ENCODE results near the gene ADRB2.
"Not testable (repeated sequence)": the region's sequence is repeated elsewhere in the genome, so short reads cannot be mapped to it uniquely, and the experiment has no call there.

The ADRB2 gene

GRCh38 chr5:148803451-148803850 is 23.0 kb upstream of the ADRB2 start:
- H3K27ac ChIP-seq, H3K4me3 ChIP-seq: not testable (repeated sequence)

- Histone ChIP-seq H3K27ac (no peak overlapping the region), H3K4me3 (no peak overlapping the region)
Observed at GRCh38 chr5:148804393-148804792, 22.0 kb upstream of the ADRB2 start.

DNA sequence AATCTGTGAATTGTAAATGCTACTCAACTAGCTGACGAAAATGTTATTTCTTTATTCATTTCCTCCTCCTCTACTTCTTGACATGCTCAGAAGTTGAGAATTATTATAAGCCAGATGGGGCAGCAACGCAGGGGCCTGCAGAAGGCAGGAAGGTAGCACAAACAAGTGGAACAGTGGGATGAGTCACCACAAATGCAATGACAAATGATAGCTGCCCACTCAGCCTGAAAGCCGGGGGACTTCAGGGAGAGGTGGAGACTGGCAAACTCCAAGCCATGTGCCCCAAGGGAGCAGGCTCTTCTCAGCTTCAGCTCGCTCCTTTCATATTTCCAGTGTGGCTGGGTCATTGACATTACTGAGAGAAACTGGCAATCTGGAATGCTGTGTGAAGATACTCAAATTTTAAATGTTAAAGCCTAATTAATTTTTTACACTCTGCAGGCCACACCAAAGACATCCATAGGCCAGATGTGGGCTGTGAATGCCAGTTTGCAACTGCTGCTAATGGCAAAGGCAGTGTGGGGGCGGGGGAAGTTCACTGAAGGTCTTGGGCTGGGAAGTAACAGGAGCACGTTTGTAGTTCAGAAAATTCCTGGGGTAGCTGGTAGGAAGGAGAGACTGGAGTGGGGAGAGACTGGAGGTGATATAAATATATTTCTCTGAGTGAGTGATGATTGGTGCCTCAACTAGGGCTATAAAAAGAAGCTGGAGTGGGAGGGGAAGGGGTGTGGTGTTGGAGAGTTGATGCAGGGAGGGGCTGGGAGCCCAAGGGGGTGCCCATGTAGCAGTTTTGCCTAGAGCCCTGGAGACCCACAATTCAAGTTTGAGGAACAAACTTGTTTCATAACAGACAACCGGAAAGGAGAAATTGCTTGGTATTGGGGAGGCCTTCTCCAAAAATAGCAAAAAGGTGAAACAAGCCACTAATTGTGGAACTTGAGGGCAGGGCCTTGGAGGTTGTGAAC is 20.8 kb upstream of the ADRB2 start:
- peak overlapping the region in 2 of 21 experiments; percentile 43 to 49 for H3K27ac ChIP-seq
- H3K4me3 ChIP-seq, result no peak overlapping the region

GRCh38 chr5:148806520-148806931 is 19.9 kb upstream of the ADRB2 start:
- Histone ChIP-seq H3K4me3 (no peak overlapping the region), H3K27ac (no peak overlapping the region)

DNA sequence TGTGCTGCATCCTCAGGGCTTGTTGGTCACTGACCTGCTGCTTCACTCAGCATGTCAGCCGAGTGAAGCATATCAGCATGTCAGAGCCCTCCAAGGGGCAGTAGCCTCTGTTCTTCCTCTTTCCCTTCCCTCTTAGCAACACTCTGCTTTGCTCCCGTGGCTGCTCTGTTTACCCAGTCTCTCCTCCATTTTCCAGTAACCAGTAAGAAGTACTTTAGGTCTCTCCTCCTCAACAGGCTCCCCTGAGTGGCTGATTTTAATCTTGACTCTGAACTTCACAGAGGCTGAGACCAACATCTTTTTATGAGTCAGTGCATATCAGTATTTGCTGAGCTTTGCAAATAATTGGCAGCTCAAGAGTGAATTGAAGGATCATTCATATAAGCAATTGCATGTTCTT is 18.6 kb upstream of the ADRB2 start:
- Histone ChIP-seq H3K4me3 (no peak overlapping the region), H3K27ac (peak overlapping the region in 4 of 21 experiments; percentile 4 to 83 (median 44))

GRCh38 chr5:148808864-148809642 is 17.4 kb upstream of the ADRB2 start:
- H3K4me3 ChIP-seq, result peak overlapping the region in 5 of 7 experiments; percentile 0 to 32 (median 17)
- peak overlapping the region in 14 of 21 experiments; percentile 12 to 83 (median 52) for H3K27ac ChIP-seq

DNA sequence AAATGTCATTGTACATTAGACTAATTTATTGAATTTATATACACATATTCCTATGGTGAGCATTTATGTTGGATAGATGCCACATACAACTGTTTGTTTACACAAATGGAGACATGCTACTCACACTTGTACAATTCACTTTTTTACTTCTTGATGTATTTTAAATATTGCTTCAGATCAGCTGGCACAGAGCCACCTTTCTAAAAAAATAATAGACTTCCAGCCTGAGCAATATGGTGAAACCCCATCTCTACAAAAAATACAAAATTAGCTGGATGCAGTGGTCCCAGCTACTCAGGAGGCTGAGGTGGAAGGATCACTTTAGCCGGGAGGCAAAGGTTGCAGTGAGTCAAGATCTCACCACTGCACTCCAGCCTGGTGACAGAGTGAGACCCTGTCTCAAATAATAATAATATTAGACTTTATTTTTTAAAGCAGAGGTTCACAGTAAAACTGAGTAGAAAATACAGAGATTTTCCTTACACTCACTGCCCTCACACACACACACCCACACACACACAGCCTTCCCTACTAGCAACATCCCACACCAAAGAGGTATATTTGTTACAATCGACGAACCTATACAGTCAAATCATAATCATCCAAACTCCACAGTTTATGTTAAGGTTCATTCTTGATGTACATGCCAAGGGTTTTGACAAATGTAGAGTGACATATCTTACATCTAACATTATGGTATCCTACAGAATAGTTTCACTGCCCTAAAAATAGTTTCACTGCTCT is 16.5 kb upstream of the ADRB2 start:
- Histone ChIP-seq H3K4me3 (peak overlapping the region in 4 of 7 experiments; percentile 0 to 32 (median 17)), H3K27ac (peak overlapping the region in 9 of 21 experiments; percentile 1 to 83 (median 52))

DNA sequence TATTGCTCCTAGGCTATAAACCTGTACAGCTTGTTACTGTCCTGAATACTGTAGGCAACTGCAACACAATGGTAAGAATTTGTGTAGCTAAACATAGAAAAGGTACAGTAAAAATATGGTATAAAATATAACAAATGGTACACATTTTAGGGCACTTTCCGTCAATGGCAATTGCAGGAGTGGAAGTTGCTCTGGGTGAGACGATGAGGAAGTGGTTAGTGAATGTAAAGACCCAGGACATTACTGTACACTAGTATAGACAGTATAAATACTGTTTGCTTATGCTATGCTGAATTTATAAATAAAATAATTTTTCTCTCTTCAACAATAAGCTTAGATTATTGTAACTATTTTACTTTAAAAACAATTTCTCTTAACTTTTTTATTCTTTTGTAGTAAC is 15.6 kb upstream of the ADRB2 start:
- no peak overlapping the region for H3K4me3 ChIP-seq
- peak overlapping the region in 2 of 21 experiments; percentile 52 to 83 for H3K27ac ChIP-seq

- Histone ChIP-seq H3K27ac (no peak overlapping the region), H3K4me3 (no peak overlapping the region)
Observed at GRCh38 chr5:148811756-148812155, 14.7 kb upstream of the ADRB2 start.

- H3K27ac ChIP-seq, result no peak overlapping the region
- H3K4me3 ChIP-seq, result no peak overlapping the region
Observed at GRCh38 chr5:148815086-148815485, 11.3 kb upstream of the ADRB2 start.

- Histone ChIP-seq H3K4me3 (no peak overlapping the region), H3K27ac (no peak overlapping the region)
Observed at GRCh38 chr5:148815578-148815977, 10.8 kb upstream of the ADRB2 start.

DNA sequence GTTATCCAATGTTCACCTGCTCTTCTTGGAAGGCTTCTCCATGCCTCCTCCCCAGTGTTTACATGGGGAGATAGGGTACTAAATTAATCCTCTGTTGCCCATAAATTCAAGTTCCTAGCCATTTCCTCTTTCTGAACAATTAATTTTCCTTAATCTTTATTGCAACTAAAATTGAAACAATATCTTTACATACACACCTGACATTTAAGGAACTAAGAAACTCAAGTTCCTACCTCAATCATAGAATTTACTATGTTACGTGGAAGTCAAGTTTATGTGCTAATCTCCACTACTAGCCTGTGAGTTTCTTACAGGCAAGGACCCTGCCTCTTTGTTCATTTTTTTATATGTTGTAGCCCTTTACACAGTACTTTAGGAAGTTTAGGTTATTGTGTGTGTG is 10.1 kb upstream of the ADRB2 start:
- H3K27ac ChIP-seq, result no peak overlapping the region
- no peak overlapping the region for H3K4me3 ChIP-seq

GRCh38 chr5:148816782-148817181 is 9.6 kb upstream of the ADRB2 start:
- H3K4me3 ChIP-seq, result no peak overlapping the region
- H3K27ac ChIP-seq, result no peak overlapping the region

DNA sequence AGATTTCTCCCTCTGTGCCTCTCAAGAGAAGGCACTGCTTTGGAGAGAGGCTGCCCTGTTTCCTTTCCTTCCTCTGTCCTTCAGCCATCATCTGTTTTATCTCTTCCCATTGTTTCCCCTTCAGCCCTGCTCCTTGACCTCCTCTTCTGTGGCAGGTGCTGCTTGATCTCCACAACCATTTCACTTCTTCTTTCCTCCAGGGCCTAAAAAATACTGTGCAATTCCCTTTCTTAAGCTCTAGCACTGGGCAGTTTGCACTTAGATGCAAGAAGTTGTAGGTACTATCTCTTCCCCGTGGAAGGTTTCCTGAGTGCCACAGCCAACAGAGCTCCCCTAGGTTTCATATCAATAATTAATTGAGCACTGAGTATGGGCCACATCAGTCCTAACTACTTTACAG is 8.8 kb upstream of the ADRB2 start:
- no peak overlapping the region for H3K4me3 ChIP-seq
- H3K27ac ChIP-seq, result no peak overlapping the region

- no peak overlapping the region for H3K4me3 ChIP-seq
- no peak overlapping the region for H3K27ac ChIP-seq
Observed at GRCh38 chr5:148820461-148821395, 5.7 kb upstream of the ADRB2 start.

- H3K27ac ChIP-seq, result no peak overlapping the region
Observed at GRCh38 chr5:148823871-148824270, 2.5 kb upstream of the ADRB2 start.

DNA sequence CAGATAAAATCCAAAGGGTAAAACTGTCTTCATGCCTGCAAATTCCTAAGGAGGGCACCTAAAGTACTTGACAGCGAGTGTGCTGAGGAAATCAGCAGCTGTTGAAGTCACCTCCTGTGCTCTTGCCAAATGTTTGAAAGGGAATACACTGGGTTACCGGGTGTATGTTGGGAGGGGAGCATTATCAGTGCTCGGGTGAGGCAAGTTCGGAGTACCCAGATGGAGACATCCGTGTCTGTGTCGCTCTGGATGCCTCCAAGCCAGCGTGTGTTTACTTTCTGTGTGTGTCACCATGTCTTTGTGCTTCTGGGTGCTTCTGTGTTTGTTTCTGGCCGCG is 727 bp upstream of the ADRB2 start:
- peak overlapping the region in 20 of 21 experiments; percentile 71 to 94 (median 88) for H3K27ac ChIP-seq
- peak overlapping the region; percentile 40 to 57 (median 50) for H3K4me3 ChIP-seq

More at GRCh38 chr5:148823871-148824270, 2.5 kb upstream of the ADRB2 start:
- H3K4me3 ChIP-seq, result no peak overlapping the region

GRCh38 chr5:148826739-148827070 is 294 bp downstream of the ADRB2 start:
- Histone ChIP-seq H3K4me3 (peak overlapping the region; percentile 40 to 57 (median 50)), H3K27ac (peak overlapping the region in 20 of 21 experiments; percentile 61 to 94 (median 88))

- H3K4me3 ChIP-seq, result peak overlapping the region; percentile 40 to 57 (median 50)
- peak overlapping the region in 9 of 21 experiments; percentile 5 to 90 (median 87) for H3K27ac ChIP-seq
Observed at GRCh38 chr5:148827723-148828122, 1.3 kb downstream of the ADRB2 start.
